Loucy (cell line): ENCODE measurements around the gene PLEKHA5.
"Not testable (repeated sequence)": the region's sequence is repeated elsewhere in the genome, so short reads cannot be mapped to it uniquely, and the experiment has no call there.

ENCODE experiments used
- EZH2phosphoT487 ChIP-seq: fragments of 200-600 bp; IDR thresholded peaks from 2 replicates; pipeline ENCODE4 v1.6.1; 2018; ENCODE audit warnings: antibody characterized with exemption, mild to moderate bottlenecking, moderate library complexity, borderline replicate concordance
- TF ChIP-seq, protein P1 (sequence below): fragments of 200-600 bp; sonication (generic); conservative IDR thresholded peaks from 2 replicates; pipeline ENCODE4 v1.5.1; 2014; ENCODE audit warnings: mild to moderate bottlenecking, antibody characterized with exemption, low read length

DNA sequence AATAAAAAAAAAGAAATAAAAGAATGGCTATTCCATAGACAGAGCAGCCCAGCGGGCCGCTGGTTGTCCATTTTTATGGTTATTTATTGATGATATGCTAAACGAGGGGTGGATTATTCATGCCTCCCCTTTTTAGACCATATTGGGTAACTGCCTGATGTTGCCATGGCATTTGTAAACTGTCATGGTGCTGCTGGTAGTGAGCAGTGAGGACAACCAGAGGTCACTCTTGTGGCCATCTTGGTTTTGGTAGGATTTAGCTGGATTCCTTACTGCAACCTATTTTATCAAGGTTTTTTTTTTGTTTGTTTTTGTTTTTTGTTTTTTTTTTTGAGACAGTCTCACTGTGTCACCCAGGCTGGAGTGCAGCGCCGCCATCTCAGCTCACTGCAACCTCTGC lies 284.0 kb downstream of the PLEKHA5 start:
- TF ChIP-seq, protein P1, sequence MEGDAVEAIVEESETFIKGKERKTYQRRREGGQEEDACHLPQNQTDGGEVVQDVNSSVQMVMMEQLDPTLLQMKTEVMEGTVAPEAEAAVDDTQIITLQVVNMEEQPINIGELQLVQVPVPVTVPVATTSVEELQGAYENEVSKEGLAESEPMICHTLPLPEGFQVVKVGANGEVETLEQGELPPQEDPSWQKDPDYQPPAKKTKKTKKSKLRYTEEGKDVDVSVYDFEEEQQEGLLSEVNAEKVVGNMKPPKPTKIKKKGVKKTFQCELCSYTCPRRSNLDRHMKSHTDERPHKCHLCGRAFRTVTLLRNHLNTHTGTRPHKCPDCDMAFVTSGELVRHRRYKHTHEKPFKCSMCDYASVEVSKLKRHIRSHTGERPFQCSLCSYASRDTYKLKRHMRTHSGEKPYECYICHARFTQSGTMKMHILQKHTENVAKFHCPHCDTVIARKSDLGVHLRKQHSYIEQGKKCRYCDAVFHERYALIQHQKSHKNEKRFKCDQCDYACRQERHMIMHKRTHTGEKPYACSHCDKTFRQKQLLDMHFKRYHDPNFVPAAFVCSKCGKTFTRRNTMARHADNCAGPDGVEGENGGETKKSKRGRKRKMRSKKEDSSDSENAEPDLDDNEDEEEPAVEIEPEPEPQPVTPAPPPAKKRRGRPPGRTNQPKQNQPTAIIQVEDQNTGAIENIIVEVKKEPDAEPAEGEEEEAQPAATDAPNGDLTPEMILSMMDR: not testable (repeated sequence)
- not testable (repeated sequence) for TF ChIP-seq EZH2phosphoT487
